ENCODE measurements around the gene ADGRG6.

The ADGRG6 gene

DNA sequence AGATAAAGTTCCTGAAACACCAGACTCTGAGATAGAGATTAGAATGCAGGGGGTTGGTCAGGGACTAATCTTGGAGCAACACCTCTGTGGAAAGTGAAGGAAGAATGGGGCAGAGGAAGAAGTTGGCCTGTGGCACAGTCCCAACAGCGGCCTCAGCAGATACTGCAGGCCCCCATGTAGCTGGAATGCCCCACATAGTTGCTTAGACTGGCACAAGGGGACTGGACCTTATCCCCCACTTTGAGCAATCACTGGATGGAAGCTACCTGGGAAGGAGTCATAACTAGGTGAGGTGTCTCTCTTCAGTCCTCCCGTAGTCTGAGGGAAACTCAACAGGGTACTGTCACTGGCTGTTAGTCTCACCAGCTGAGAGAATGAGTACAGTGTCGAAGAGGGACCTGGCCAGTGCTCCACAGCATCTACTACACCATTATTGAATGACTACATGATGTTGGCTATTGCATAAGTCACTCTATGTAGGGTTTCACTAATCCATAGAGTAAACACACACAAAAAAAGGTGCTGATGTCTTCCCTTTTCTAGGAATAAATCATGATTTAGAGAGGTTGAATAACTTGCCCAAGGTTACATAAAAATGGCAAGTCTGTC lies 47.5 kb downstream of the ADGRG6 start:
- DNase-seq (ENCODE audit: low read depth), result no peak

DNA sequence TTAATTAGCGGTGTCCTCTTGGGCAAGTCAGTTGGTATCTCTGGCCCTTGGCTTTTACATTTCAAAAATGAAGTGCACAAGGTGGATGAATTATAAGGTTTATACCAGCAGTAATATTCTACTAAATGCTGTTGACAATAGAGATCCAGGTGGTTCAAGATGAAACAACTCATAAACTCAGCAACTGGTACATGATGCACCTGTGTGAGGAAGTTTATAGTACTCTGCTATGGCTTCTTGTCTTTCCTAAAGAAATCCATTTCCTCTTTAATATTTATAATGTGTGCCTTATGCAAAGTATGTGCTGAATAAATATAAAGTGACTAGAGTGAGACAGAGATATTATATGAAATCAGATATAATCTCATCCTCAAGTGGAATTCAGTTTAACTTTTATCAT lies 48.5 kb downstream of the ADGRG6 start:
- DNase-seq (ENCODE audit: low read depth), result no peak

DNA sequence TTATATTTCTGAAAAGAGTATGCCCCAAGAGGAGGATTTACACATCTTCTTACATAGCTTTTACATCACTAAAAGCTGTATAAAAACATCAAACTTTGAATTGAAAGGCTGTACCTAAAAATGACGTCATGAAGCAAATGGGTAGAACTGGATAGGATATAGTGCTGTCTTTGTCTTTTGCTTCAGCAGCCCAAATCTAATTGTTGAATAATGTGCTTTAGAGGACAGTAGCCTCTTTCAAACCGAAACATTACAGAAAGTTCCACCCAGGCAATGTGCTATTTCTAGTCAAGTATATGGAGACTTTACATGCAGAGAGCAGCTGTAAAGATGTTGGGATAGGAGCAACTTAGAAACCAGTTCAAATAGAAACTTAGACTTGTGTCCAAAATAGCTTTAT lies 51.9 kb downstream of the ADGRG6 start:
- no peak for DNase-seq (ENCODE audit: low read depth)

DNA sequence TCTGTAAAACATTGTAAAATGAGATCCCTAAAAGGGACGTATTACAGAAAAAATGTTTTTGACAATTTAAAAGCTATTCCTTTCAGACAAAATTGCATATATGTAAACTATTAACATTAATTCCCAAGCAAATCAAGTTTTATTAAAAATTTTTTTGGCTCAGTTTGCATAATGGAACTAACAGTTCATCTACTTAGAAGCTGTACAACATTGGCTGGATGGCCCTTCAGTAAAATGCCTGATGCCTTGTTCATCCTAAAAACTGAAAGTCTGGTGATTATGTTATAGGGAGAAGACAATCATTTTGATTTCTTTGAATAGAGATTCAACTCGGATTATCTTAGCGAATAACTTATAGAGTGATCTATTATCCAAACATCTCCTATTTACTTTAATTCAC lies 52.8 kb downstream of the ADGRG6 start:
- DNase-seq (ENCODE audit: low read depth), result no peak

DNA sequence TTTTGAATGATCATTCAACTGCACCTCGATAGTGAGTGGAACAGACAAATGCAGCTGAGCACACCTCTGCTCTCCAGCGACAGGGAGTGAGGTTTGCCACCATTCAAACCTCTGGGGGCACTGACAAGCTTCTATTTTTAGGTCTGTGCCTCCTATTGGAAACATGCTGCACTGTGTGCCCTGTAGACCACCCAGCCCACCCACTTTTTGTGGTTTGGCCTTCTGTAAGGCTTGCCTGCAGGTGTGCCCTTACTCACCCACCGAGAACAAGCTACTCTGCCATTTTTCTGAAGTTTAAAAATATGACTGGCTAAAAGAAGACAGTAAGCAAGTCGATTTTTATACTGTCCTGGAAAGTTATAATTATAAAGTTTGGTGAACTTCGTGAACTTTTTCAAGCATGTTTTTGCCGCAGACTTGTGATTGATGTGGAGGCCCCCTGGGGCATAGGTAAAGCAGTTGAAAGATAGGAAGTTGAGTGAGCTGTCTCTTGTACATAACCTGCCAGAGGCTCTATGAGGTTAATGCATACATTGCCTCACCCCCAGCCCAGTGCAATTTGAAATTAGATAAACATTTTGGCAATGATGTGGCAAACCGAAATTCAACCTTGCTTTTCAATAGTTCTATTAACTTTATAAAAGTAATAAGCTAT lies 53.8 kb downstream of the ADGRG6 start:
- DNase-seq (ENCODE audit: low read depth), result no peak

DNA sequence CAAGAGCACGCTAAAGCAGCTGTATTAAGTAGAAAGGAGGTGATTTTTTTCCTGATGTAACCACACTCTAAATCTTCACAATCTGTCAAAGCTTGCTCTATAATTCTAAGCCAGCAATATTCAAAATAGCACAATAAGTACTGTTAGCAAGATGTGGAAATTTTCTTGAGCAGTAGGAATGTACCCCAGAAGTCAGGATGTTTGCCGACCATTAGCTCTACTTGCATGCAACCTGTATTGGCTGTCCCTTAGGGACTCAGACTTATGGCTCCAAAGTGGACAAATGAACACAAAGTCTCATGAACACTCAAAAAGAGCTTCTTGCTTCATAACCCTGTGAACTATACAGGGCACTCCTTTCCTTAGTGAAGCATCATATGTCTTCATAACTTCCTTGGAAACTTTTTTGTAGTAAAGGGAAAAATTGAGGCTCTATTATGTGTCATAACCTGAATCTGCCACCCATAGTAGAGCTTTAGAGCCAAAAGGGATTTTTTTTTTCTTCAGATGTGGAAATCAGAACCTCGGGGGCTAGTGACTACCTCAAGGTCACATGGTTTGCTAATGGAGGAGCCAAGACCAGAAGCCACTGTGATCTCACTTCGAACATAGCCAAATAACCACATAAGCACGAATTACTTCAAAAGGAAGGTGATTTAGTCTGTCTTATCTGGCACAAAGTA lies 54.5 kb downstream of the ADGRG6 start:
- DNase-seq (ENCODE audit: low read depth), result no peak

DNA sequence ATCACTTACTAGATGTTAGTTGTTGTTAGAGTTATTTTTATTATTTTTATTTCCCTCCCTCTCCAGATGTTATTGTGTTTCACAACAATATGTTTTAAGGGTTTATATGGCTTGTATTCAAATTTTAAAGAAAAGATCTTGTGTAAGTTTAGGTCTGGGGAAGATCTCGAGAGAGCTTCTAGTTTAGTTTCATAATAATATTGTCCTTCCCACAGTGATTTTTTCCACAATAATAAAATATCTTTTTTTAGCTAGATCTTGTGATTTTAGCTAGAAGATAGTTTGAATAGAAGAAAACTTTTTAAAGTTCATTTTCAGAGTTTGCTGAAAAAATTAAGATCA lies 55.0 kb downstream of the ADGRG6 start:
- no peak for DNase-seq (ENCODE audit: low read depth)

DNA sequence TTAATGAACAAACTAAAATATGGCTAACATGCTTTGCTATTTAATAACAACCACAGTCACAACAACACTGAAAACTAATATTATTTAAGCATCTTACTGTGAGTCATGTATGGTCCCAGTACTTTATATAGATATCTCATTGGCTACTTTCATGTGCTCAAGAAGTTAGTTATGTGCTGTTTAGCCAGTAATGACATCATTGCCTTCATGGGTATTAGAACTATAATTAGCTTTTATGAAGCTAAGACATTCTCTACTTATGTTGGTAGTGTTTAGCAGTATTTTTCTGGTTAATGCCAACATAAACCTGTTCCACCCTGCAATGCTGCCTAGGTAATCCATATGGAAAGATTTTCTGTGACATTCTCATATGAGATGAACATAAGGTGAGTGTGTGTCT lies 56.1 kb downstream of the ADGRG6 start:
- no peak for DNase-seq (ENCODE audit: low read depth)

DNA sequence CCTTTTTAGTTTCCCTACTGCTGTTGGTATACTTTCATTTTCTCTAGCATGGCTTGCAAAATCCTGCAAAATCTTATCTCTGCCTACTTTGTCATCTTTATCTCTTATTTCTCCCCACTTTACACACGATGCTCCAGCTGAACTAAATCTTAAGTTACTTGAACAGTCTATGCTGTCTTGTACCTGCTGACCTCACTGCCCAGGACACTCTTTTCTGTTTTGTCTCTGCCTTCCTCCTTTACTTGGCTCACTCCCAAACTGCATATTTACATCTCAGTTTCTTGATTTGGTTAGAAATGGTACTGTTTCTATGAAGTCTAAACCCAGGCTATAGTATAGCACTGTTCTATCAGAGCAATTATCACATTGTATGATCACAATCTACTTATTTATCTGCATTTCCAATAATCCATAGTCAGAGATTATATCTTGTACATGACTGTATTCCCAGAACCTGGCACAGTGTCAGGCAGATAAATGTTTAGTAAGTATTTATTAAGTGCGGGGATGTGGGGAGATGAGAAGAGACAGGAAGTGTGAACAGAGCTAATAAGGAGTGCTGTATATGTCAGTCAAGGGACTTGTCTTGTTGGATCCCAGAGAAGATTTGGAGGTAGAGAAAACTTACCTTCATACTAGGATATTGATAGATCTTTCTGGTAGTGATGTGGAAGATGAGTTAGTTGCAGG lies 57.6 kb downstream of the ADGRG6 start:
- DNase-seq (ENCODE audit: low read depth), result no peak

DNA sequence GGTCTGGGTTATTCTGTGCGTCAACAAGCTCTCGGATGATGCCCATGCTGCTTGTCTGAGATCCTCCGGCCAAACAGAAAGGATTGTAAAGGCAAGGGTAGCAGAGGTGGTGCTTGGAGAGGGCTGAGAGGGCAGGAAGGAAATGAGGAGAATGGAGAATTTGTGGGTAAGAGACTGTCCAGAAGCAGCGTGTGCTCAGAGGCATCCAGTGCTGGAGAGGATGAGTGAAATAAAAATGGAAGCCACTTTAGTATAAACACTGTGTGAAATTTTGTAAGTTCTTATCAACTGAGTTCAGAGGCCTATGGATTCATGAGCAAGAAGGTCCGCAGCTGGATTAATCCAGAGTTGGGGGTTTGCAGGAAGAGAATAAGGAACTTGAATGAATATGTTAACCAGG lies 59.5 kb downstream of the ADGRG6 start:
- no peak for DNase-seq (ENCODE audit: low read depth)

DNA sequence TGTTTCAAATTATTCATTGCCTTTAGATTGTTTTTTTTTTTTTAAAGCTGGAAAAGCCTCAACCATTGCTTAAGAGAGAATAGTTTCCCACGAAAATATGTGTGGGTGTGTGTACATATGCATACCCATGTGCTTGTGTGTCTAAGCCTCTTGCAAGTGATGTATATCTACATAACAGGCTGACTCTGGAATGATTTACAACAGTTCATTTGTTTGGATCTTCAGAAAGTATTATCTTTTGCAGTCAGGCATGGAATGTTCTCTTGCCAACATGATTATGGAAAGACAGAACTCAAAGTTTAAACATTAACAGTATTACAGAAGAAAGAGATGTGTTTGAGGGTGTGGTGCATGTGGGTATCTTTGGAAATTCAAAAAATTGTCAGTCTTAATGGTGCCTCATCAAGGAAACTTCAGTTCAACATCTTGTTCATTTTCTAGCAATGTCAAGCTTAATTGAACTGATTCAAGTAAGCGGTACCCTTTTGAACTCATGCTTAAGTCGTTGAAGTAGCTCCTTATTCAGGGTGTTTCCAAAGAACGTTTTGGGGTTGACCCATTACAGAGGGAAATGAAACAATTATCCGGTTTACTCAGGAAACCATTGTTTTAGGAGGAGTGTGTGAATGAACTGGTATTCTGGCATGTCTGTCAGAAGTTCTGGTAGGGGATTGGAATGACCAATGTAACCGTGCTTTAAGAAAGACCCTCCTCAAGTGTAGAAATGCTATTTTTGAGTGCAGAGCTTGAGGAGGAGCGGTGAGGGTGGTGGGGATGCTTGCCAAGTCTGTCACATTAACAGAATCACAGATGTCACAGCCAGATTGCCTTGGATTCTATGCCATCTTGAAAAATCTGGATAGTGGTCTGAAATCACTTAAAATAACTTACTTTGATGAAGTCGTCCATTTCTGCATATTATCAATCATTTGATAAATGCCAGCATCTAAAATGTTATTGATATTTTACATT lies 60.3 kb downstream of the ADGRG6 start:
- no peak for DNase-seq (ENCODE audit: low read depth)

DNA sequence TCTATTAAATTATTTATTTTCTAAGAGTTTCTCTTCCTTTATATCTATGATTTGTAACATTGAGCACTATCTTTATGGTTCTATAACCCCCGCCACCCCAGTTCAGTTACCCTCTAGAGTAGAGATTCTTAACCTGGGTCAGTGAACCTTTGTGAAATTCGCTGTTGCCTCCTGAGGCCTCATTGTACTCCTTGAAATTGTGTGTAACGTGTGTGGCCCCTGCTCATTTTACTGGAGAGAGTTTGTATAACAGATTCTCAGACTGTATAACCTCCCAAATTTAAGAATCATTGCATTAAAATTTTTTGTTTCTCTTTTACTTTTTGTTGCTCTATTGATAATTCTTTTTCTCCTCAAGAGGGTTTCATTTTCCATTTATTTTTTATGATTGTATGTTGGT lies 65.3 kb downstream of the ADGRG6 start:
- no peak for DNase-seq (ENCODE audit: low read depth)

DNA sequence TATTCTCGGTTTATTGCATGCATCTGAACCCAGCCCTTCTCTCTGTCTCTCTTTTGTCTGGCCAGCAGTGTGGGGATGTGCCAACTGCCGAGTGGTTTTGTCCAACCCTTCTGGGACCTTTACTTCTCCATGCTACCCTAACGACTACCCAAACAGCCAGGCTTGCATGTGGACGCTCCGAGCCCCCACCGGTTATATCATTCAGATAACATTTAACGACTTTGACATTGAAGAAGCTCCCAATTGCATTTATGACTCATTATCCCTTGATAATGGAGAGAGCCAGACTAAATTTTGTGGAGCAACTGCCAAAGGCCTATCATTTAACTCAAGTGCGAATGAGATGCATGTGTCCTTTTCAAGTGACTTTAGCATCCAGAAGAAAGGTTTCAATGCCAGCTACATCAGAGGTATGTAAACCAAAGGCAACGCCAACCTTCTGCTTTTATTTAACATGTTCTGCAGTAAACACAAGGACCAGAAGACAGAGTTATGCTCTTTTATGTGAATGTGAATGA lies 65.8 kb downstream of the ADGRG6 start:
- DNase-seq (ENCODE audit: low read depth), result no peak

DNA sequence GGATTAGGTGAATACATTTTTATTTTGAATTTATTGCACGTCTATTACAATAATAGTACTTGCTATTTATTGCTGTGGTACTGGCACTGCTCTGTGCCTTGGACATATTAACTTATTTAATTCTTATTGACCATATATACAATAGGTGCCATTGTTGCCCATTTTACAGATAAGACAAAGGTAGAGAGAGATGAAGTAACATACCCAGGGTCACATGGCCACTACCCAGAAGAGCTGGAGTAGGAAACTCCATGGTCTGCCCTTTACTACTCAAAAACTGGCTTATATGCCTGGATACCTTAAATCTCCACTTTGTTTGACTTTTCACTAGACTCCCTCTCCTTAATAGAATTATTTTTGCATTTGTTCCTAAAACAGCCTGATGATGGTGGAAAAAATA lies 67.5 kb downstream of the ADGRG6 start:
- no peak for DNase-seq (ENCODE audit: low read depth)

DNA sequence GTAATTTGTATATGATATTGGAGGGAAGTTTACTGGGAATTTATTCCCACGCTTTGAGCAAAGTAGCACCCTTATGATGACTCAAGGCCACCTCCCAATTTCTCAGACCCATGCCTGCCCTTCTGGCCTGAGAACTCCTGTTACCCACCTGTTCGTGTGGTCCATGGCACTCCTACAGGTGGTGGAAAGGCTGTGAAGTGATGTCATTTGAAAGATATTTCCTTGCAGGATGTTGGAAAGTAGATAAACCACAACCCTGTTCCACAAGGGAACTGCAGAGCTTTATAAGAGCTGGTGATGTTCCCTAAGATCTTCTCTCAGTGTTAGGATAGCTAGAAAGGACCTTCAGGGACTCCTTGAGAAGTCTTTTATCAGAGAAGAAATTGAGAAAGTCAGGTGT lies 70.5 kb downstream of the ADGRG6 start:
- DNase-seq (ENCODE audit: low read depth), result no peak

DNA sequence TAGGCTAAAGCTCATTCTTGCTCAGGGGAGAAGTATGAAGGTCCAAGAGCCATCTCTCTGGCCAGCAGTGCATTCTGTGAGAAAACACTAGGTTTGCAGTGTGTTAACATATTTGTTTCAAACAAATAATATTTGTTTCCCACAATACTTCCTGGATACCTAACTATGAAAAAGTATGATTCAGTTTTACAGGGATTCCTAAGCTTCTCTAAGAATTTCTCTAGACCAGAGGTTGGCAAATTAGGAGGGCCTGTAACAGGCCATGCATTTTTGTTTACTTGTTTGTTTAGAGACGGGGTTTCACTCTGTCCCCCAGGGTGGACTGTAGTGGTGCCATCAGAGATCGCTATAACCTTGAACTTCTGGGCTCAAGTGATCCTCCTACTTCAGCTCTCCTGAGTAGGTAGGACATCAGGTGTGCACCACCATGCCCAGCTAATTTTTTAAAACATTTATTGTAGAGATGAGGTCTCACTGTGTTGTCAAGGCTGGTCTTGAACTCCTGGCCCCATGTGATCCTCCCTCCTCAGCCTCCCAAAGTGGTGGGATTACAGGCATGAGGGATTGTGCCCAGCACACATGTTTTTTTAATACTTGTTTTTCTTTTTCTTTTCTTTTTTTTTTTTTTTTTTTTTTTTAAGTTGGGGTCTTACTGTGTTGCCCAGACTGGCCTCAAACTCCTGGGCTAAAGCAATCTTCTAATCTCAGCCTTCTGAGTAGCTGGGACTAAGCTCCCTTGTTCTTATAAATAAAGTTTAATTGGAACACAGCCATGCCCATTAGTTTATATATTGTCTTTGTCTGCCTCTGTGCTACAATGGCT lies 71.7 kb downstream of the ADGRG6 start:
- no peak for DNase-seq (ENCODE audit: low read depth)

DNA sequence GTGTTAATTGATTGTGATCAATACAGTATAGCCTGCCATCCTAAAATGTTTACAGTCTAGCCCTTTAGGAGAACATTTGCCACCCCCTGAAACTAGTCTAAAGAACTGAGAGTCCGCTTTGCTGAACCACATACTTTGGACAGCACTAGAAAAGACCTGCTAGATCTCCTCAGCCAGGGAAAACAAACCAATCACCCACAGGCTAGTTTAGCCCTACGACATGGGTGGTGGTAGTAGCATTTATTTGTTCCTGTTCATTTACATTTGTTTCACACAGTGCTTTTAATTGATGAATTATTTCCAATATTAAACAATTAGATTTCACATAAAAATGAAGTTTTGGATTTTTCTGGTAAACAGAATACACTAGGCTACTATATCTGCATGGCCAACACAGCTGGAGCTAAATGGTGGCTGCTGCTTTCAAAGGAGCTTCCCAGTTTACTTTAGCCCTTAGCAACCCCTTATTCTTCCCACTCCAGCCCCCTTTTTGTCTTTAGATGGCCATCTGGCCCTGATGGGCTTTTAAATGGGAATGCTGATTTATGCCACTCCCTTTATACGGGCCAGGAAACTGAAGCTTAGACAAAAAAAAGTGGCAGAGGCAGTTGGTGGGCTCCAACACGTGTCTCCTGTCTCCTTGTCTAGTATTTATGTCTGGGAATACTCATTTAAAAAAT lies 72.4 kb downstream of the ADGRG6 start:
- DNase-seq (ENCODE audit: low read depth), result no peak

DNA sequence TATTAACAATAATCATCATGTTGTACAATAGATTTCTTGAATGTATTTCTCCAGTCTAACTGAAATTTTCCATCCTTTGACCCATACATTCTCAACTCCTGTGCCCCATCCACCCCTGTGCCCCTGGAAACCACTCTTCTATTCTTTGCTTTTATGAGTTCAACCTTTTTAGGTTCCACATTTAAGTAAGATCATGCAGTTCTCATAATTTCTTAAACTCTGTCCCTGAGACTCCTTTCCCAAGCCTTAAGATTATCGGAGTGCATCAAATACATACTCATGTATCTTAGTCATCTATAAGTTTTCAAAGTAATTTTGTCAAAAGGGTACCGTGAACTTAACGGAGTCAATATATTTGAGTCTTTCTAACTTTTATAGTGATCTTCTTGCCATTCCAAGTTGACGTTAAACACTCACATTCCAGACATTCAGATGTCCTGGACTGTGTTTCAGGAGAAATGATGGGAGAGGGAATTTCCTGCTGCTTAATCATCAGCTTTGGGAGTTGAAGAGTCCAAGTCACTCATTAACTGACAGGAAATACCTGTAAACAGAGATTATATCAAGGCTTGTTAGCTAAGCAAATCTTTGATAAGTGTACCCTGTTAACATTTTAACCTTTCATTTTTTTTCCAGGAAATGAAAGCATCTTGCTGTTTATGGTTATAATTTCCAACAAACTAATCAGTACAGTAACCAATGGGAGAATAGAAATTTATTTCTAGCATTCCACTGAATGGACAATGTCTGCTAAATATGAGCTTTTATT lies 73.3 kb downstream of the ADGRG6 start:
- no peak for DNase-seq (ENCODE audit: low read depth)

DNA sequence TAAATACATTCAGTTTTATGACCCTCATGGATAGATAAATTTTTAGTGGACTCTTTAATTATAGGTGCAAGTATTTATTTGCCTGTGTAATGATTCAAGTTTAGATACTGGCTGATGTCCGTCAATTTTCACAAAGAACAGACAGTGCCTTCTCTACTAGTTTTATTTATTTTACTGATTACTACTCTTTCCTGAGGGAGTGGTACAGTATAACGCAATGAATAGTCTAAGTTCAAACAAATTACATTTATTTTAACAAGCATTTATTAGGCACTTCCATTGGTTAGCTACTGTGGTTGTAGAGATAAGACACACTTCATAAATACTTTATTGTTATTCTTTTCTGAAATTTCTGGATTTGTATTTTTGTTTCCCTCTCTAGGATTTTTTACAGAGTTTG lies 74.3 kb downstream of the ADGRG6 start:
- no peak for DNase-seq (ENCODE audit: low read depth)
